ENCODE measurements around the gene NFATC2. TPM values are rescaled to one million over a fixed set of nuclear protein-coding genes. Genes with fewer than 3 reads are reported as not detected.
"Not testable (repeated sequence)": the region's sequence is repeated elsewhere in the genome, so short reads cannot be mapped to it uniquely, and the experiment has no call there.

The NFATC2 gene
- polyA plus RNA-seq, 1 donor from 2014 or later: not detected

- not testable (repeated sequence) for H3F3A ChIP-seq (ENCODE audit: insufficient read depth, low read length, poor library complexity, severe bottlenecking); H3K4me3 ChIP-seq (ENCODE audit: low read length); H3K4me2 ChIP-seq (ENCODE audit: low read length); H3K9me3 ChIP-seq (ENCODE audit: low read length); H3K27me3 ChIP-seq (ENCODE audit: insufficient read depth, low read depth, low read length); H4K20me1 ChIP-seq (ENCODE audit: insufficient read depth); H3K79me2 ChIP-seq (replicated peaks; ENCODE audit: insufficient read depth, low read length); H3K27ac ChIP-seq (ENCODE audit: low read length); H3K9ac ChIP-seq (ENCODE audit: low read length); H3K9me2 ChIP-seq (ENCODE audit: insufficient read depth, low read length); H2AFZ ChIP-seq (ENCODE audit: low read depth, low read length); H3K36me3 ChIP-seq (ENCODE audit: insufficient read depth, low read length)
Observed at GRCh38 chr20:51476106-51476505, 66.4 kb downstream of the NFATC2 start.

DNA sequence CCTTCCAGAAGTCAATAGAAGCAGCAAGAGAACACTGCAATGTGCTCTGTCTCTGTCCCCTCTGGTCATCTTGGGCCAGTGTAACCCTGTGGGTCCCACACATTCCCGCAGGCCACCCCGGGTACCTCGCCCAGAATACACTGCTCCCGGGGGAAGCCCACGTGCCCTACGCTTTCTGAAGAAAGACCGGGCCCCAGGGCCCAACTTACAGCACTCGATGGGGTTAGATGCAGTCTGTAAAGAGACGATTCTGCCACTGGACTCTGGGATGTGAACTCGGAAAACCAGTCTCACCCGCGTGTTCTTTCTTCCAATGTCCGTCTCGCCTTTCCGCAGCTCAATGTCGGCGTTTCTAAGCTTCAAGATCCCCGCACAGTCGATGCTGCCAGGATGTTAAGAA lies 68.7 kb downstream of the NFATC2 start:
- Histone ChIP-seq H3K9me3 (ENCODE audit: low read length) (peaks cover 3% of the 10 kb centered on the region), H3F3A (ENCODE audit: insufficient read depth, low read length, poor library complexity, severe bottlenecking) (no peaks in the 10 kb centered on the region), H3K4me2 (ENCODE audit: low read length) (no peak overlapping the region), H3K27me3 (ENCODE audit: insufficient read depth, low read depth, low read length) (no peaks in the 10 kb centered on the region), H3K4me3 (ENCODE audit: low read length) (no peak overlapping the region), H3K79me2 (replicated peaks; ENCODE audit: insufficient read depth, low read length) (no peaks in the 10 kb centered on the region), H3K36me3 (ENCODE audit: insufficient read depth, low read length) (no peaks in the 10 kb centered on the region), H3K9me2 (ENCODE audit: insufficient read depth, low read length) (no peaks in the 10 kb centered on the region), H3K27ac (ENCODE audit: low read length) (no peak overlapping the region), H2AFZ (ENCODE audit: low read depth, low read length) (no peak overlapping the region), H3K9ac (ENCODE audit: low read length) (no peak overlapping the region), H4K20me1 (ENCODE audit: insufficient read depth) (no peaks in the 10 kb centered on the region)
- TF ChIP-seq, protein P1, sequence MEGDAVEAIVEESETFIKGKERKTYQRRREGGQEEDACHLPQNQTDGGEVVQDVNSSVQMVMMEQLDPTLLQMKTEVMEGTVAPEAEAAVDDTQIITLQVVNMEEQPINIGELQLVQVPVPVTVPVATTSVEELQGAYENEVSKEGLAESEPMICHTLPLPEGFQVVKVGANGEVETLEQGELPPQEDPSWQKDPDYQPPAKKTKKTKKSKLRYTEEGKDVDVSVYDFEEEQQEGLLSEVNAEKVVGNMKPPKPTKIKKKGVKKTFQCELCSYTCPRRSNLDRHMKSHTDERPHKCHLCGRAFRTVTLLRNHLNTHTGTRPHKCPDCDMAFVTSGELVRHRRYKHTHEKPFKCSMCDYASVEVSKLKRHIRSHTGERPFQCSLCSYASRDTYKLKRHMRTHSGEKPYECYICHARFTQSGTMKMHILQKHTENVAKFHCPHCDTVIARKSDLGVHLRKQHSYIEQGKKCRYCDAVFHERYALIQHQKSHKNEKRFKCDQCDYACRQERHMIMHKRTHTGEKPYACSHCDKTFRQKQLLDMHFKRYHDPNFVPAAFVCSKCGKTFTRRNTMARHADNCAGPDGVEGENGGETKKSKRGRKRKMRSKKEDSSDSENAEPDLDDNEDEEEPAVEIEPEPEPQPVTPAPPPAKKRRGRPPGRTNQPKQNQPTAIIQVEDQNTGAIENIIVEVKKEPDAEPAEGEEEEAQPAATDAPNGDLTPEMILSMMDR (IDR thresholded peaks at IDR 0.05; ENCODE audit: poor library complexity, severe bottlenecking): no peak
- TF ChIP-seq POLR2AphosphoS5 (IDR thresholded peaks at IDR 0.05): no peak
- no peak for TF ChIP-seq EP300 (conservative IDR thresholded peaks at IDR 0.05; ENCODE audit: poor library complexity, severe bottlenecking)
- no peak for TF ChIP-seq TAF1 (IDR thresholded peaks at IDR 0.05; ENCODE audit: low read depth)
- no peak for TF ChIP-seq SMC3 (conservative IDR thresholded peaks at IDR 0.05; ENCODE audit: poor library complexity)
- TF ChIP-seq, protein P2, sequence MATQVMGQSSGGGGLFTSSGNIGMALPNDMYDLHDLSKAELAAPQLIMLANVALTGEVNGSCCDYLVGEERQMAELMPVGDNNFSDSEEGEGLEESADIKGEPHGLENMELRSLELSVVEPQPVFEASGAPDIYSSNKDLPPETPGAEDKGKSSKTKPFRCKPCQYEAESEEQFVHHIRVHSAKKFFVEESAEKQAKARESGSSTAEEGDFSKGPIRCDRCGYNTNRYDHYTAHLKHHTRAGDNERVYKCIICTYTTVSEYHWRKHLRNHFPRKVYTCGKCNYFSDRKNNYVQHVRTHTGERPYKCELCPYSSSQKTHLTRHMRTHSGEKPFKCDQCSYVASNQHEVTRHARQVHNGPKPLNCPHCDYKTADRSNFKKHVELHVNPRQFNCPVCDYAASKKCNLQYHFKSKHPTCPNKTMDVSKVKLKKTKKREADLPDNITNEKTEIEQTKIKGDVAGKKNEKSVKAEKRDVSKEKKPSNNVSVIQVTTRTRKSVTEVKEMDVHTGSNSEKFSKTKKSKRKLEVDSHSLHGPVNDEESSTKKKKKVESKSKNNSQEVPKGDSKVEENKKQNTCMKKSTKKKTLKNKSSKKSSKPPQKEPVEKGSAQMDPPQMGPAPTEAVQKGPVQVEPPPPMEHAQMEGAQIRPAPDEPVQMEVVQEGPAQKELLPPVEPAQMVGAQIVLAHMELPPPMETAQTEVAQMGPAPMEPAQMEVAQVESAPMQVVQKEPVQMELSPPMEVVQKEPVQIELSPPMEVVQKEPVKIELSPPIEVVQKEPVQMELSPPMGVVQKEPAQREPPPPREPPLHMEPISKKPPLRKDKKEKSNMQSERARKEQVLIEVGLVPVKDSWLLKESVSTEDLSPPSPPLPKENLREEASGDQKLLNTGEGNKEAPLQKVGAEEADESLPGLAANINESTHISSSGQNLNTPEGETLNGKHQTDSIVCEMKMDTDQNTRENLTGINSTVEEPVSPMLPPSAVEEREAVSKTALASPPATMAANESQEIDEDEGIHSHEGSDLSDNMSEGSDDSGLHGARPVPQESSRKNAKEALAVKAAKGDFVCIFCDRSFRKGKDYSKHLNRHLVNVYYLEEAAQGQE (IDR thresholded peaks at IDR 0.05; ENCODE audit: borderline replicate concordance): no peak
- no peak for TF ChIP-seq EZH2 (IDR thresholded peaks at IDR 0.05; ENCODE audit: borderline replicate concordance, insufficient read depth, low read length, poor library complexity, severe bottlenecking)
- TF ChIP-seq MXI1 (conservative IDR thresholded peaks at IDR 0.05; ENCODE audit: poor library complexity, severe bottlenecking): no peak
- TF ChIP-seq RAD21 (conservative IDR thresholded peaks at IDR 0.05): no peak

DNA sequence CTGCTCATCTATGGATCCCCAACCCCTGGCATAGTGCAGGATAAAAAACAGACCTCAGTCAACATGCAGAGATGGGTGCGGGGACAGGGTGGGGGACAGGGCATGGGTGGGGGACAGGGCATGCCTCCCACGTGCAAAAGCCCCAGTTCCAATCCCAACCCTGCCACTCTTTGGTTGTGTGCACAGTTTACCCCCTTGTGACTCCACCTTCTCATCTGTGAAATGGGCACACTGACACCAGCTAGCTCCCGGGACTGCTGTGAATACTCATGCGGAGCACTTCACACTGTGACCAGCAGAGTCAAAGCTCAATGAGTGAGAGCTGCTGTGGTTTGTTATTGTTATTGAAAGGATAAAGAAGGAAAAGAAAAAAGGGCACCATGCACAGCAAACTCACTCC lies 69.3 kb downstream of the NFATC2 start:
- no peak overlapping the region for H3K4me2 ChIP-seq (ENCODE audit: low read length)
- H3F3A ChIP-seq (ENCODE audit: insufficient read depth, low read length, poor library complexity, severe bottlenecking): no peaks in the 10 kb centered on the region
- no peak overlapping the region for H3K4me3 ChIP-seq (ENCODE audit: low read length)
- H3K36me3 ChIP-seq (ENCODE audit: insufficient read depth, low read length): no peaks in the 10 kb centered on the region
- peaks cover 3% of the 10 kb centered on the region for H3K9me3 ChIP-seq (ENCODE audit: low read length)
- H3K9ac ChIP-seq (ENCODE audit: low read length): no peak overlapping the region
- no peak overlapping the region for H3K27ac ChIP-seq (ENCODE audit: low read length)
- no peaks in the 10 kb centered on the region for H4K20me1 ChIP-seq (ENCODE audit: insufficient read depth)
- TF ChIP-seq MXI1 (conservative IDR thresholded peaks at IDR 0.05; ENCODE audit: poor library complexity, severe bottlenecking): no peak
- TF ChIP-seq, protein P1 (IDR thresholded peaks at IDR 0.05; ENCODE audit: poor library complexity, severe bottlenecking): no peak
- no peak overlapping the region for H2AFZ ChIP-seq (ENCODE audit: low read depth, low read length)
- no peaks in the 10 kb centered on the region for H3K79me2 ChIP-seq (replicated peaks; ENCODE audit: insufficient read depth, low read length)
- H3K9me2 ChIP-seq (ENCODE audit: insufficient read depth, low read length): no peaks in the 10 kb centered on the region
- H3K27me3 ChIP-seq (ENCODE audit: insufficient read depth, low read depth, low read length): no peaks in the 10 kb centered on the region
